Limb (tissue), 2 donors: ENCODE data around the gene SLC51B.
"Not testable (repeated sequence)": the region's sequence is repeated elsewhere in the genome, so short reads cannot be mapped to it uniquely, and the experiment has no call there.

Experiments used
- DNase-seq, 2 donors: peaks; one replicate each; pipeline ENCODE4 v3.0.0-alpha.2; 2016; ENCODE audit errors: extremely low spot score in 2 of 2

Gene SLC51B

DNA sequence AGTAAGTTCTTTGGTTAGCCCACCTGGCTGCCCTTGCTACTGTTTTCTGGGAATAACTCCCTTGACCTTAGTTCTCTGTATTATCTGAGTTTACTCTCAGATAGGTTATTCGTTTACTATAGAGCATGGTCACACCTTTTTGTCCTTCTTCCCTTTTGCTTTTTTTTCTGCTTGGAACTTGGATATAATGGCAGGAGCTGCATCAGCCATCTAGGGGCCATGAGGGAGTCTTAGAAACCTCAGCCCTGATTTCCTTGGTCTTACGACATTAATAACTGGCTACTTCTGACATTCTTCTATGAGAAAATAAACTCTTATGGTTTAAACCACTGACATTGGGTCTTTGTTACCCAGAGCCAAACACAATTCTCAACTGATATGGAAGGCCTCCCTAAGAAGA is 3.4 kb upstream of the SLC51B start:
- DNase-seq = no peak

DNA sequence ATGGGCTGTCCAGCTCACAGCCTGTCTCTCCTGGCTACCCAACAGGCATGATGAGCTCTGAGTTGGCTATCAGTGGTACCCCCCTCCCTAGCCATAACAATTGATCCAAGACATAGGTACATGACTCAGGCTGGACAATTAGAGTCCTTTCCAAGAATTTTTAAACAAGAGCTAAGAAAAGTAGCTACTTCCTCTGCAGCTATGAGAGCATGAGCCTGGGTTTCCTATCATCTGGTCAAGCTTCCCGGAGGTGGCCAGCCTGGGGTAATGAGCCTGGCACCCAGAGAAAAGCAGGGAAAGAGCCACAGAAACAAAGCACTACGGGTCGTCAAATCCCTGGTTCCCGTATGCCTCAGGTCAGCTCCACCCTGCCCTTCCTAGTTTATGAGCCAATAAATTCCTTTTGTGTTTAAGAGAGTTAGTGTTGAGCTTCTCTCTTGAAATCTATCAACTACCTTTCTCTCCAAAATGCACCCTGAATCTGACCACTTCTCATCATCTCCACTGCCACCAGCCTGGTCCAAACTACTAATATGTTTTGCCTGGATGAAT is 2.3 kb upstream of the SLC51B start:
- no peak for DNase-seq

DNA sequence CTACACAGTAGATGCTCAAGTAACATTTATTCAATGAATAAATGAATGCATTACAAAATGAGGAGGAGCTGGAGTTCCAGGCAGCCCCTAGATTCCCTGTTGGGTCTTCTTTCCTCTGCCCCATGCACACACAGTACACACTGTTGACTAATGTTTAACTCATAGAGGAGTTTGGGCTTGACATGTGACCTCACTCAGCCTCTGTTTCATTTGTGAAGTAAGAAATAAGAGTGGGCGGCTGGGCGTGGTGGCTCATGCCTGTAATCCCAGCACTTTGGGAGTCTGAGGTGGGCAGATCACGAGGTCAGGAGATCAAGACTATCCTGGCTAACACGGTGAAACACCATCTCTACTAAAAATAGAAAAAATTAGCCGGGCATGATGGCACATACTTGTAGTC is 969 bp upstream of the SLC51B start:
- DNase-seq = not testable (repeated sequence)

DNA sequence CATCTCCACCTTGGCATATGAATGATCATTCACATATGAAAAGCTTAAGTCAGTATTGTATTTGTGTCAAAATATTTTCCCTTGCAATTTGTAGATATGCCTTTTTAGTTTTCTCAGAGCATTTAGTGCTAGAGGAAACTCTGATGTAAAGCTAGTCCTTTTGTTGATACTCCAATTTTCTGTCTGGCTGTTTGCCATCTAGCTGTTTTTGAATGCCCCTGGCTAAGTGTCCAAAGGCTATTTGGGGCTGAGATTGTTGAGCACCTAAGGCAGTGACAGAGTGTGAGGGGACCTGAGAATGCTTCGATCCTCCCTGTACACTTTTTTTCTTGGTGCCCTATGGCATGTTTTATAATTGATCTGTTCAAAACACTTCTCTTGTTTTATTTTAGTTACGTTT is 3.1 kb downstream of the SLC51B start:
- no peak for DNase-seq

DNA sequence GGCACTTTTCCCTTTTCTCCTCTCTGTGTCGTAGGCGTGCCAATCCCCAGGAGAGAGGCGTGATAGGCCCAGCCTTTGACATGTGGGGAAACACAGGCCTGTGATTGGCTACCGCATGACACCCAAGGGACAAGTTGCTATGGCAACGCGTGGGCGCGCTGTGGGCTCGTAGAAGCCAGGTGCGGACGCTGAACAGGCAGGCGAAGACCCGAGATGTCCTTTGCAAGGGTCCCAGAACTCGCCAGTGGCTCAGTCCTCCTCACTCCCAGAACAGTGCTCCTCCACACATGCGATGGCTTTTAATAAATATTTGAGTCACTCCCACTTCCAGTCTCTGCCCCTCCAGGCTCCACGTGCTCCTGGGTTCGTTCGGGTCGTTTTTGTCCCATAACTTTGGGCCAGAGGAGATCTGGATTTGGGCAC is 4.2 kb downstream of the SLC51B start:
- DNase-seq = peak; percentile 79 to 93

DNA sequence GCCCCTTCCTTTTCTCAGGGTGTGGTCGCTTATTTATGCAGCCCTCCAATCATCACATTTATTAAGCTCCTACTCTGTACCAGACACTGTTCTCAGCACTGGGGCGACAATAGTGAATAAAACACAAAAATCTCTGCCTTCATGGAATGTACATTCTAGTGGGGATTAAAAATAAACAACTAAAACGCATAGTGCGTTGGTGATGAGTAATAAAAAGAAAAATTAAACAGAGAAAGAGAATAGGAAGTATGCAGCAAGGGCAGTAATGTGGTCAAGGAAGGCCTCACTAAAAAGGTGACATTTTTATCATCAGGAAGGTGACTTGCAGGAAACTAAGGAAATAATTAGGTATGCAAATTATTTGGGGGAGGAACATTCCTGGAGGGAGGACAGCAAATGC is 5.1 kb downstream of the SLC51B start:
- no peak for DNase-seq

DNA sequence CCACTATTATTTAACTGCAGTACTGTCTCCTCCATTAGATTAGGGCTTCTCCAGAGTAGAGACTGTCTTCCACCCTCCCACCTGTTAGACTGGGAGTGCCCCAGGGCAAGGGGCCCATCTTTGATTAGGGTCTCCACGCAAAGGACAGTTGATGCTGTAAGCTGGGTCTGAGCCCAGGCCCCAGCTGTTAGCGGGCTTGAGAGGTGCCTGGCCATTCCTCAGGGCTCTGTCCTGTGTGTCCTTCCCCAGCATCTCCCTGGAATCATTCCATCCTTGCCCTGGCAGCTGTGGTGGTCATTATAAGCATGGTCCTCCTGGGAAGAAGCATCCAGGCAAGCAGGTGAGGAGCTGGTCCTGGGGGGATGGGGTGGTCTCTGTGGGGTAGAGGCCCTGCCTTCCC is 6.1 kb downstream of the SLC51B start:
- DNase-seq = no peak

DNA sequence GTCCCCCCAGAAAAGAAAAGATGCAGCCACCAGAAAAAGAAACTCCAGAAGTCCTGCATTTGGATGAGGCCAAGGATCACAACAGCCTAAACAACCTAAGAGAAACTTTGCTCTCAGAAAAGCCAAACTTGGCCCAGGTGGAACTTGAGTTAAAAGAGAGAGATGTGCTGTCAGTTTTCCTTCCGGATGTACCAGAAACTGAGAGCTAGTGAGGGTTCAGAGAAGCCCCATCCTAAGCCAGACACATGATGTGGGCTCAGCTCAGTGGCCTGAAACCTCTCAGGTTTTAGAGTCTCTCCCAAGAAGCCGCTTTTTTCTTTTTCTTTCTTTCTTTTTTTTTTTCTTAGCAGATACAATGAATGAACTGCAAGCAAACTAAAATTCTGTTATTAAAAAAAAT is 7.8 kb downstream of the SLC51B start:
- no peak for DNase-seq

DNA sequence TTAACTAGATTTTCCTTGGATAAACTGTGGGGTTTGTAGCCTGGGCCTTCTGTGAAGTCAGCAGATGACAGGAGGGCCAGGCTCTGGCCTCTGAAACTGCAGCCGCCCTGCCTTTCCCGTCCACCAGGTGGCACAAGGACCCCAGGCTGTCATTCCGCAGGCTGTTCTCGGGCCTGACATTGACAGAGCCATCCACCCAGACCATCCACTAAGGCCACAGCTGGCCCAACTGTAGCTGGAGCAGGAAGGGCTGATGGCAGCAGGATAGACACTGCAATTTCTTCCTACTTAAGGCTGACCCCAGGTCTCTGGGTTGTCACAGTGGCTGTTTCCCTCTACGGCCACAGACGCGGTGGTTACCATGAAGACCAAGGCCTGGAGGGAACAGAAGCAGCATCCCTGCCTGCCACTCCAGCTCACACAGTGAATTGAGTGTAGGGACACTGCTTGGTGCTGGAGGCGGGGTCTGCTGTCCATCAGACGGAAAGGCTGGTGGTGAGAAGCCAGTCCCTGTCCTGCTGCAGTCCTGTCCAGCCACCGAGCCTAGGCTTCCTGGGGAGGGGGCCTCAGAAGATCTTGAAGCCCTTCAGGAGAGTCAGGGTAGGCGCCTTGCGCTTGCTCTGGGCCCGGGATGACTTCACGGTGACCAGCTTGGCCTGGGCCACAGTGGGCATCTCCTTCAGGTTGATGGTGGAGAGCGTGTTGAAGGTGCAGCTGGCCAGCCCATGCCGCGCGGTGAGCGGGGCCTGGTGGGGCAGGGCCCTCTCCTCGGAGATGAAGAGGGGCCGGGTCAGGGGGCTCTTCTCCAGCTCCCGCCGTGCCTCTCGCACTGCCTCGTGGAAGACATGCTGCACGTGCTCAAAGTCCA is 9.4 kb downstream of the SLC51B start:
- peak; percentile 63 to 87 for DNase-seq

DNA sequence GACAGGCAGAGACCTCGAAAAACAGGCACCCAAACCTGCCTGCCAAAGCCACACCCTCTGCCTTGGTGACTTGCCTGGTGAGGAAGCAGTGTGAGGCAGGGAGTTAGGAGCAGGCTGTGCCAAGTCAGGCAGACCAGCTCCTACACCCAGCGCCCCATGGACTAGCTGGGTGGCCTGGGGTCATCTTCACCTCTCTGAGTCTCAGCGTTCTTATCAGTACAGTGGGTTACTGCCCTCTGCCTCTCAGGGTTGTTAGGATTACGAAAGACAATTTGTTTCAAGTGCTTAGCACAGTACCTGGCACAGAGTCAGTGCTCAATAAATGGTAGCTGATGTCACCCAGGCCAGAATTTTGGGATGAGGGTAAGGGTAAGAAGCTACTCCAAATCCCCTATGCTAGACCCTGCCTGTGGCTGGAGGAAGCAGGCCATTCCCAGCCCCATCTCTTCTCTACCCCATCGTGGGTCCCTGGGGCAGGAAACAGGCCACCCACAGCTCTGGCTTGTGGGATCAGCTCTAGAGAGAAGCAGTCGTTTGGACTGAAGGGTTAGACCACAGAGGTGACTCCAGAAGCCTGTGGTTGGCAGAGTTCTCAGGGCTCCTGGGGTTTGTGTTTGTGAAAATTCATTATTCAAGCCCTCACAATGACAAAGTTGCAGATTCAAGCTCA is 10.1 kb downstream of the SLC51B start:
- DNase-seq = no peak

DNA sequence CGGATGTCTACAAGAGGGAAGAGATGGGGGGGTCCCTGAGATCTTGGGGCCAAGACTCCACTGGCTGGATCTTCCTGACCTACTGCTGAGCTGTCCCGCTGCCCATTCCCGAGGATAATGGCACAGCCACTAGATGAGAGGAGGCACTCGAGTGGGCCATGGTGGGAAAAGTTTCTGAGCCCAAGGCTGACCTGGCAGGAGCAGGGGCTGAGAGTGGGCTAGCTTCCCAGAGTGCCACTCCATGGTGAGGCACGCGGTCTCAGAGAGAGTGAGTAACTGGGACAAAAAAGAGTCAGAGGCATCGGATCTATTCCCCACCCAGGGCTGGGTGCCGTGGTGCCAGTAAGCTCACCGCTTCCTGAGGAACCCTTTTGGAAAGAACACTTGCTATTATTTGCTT is 10.9 kb downstream of the SLC51B start:
- no peak for DNase-seq

DNA sequence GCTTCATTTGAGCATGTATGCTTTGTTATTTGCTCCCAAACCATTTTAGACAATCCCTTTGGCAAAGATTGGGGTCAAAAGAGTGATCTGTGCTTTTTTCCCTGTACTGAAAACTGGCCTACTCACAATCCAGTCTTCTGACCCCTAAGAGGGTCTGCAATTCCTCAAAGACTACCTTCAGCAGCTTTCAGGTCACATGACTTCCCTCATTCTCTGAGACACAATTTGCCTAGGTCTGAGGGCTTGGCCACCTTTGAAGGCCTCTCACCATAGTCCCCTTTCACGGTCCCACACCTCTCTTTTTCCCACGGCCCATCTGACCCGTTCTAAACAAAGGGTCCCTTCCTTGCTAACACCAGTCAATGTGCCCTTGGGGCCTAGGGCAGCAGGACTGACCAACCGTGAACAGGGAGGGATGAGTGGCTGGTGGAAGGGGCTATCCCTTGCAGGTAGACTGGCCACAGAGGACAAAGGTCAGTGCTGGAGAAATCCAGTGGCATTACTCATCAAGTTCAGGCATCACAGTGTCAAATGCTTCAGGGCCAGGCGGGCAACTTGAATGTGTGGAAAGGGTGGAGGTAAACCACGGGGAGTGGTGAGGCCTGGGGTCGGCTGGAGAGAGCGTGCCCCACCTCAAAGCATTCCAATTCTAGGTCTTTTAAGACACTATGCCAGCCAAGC is 11.8 kb downstream of the SLC51B start:
- no peak for DNase-seq

DNA sequence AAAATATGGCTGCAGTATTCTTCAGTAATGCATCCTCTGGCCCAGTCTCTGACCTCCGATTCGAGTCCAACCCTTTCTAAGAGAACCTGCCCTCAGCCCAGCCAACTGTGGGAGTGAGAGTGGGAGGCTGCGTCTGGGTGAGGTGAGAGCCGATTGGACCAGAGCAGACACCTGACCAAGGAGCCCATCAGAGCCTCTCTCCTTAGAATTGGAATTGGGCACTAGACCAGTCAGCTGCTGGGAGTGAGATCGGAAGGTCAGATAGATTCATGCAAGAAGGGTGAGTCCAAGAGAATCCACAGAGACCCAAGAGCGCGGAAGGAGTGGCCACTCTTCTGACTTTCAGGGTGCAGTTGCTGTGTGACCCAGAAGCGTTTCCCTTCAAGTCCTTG is 12.4 kb downstream of the SLC51B start:
- no peak for DNase-seq

DNA sequence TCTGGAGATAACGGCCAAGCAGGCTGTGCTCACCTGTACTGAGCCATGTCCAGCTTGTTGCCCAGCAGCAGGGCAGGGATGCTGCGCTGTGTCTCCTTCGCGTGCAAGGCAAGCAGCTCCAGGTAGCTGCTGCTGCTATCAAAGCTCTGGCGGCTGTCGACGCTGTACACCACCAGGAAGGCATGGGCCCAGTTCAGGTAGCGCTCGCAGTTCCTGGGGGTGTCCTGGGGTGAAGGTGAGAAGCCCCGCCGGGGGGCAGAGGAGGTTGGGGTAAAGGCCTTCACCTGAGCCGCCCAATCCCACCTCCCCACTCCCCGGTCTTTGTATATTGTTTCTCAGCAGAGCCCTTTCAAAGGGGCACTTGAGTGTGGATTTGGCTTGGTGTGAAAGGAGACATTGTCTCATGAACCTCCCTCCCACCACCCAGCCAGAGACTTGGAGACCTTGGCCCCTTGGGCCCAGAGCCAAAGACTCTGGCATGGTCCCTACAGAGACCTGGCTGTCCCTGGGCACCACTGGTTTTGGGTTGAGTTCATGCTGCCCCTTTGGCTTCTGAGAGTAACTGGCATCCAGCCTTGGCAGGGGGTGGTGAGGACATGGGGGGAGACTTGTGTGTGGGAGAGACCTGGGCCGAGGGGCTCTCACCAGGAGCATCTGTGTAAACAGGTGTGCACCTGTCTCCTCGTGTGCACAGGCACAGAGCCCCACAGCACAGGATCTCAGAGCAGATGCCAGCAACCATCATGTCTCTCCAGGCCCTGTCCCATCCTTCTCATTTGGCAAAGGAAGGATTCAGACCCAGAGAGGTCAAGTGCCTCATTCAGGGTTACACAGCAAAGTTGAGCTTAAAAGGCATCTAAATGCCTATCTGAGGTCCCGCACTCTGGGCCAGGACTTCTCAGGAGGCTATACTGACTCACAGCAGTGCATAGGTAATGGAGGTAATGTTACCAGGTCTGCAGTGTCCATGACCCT is 13.5 kb downstream of the SLC51B start:
- no peak for DNase-seq

DNA sequence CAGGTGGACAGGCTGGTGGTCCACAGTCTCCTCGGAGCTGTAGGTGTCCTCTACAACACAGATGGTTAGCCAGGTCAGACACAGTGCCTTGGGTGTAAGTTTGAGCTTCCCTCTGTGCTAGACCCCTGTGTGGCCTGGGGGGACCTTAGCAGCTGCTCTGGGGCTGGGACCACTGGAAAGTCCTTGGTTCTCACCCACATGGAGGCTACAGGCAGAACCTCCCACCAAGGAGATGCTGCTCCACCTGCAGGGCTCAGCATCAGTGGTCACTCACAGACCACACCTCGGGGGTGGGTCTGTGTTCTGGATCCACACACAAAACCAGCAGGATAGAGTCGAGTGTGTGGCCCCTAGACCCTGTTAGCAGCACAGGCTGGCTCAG is 14.2 kb downstream of the SLC51B start:
- no peak for DNase-seq

DNA sequence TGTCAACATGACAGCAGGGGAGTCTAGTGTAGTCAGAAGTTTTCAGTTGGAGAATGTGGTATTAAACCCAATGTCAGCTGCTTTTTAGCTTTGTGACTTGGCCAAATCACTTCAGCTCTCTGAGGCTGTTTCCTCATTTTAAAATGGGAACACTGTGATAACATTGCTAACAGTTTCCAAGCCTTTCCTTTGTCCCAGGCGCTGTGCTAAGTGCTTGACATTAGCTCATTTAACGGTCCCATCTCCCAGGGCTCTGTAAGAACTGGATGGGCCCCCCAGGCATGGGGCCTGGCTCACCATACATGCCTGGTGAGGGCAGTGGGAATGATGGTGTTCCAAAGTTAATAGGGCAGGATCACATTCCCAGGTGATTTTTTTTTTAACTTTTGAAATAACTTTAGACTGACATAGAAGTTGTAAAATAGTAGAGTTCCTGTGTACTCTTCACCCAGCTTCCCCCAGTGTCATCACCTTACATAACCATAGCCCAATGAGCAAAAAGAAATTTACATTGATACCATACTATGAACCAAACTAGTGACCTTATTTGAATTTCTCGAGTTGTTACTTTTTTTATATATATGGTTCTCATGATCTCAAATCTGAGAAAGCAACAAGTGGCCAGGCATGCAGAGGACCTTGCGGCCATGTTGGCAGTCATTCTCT is 14.9 kb downstream of the SLC51B start:
- DNase-seq = no peak

DNA sequence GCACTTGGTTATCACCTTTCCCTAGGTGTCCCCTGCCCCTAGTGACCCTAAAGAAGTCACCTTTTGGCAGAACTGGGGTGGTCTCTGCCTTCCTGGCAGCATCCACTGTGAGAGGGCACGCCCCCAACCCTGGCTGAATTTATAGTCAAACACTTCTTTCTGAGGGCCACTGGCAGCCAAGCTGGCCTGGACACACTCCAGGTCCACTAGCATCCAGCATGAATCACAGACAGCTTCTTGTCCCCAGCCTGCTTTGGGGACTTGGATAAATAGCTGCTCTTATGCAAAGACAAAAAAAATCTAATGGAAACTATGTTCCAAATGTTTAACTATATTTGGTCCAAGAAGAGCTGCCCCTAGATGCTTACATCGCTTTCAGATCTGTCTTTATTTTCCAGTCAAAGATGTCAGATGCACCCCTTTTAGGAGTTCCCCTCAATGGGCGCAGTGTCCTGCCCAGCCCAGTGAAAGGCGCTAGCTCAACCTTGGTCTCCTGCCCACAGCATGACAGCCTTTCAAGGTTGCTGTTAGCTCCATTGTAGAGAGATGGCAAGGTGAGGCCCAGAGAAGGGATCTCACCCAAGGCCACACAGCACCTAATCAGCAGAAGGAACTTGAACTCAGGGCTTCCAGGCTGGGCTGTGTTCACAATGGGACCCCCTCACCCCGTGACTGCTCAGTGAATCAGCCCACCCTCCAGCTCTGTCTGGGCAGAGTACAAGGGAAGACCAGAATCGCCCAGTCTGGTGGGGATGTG is 15.6 kb downstream of the SLC51B start:
- DNase-seq = no peak

DNA sequence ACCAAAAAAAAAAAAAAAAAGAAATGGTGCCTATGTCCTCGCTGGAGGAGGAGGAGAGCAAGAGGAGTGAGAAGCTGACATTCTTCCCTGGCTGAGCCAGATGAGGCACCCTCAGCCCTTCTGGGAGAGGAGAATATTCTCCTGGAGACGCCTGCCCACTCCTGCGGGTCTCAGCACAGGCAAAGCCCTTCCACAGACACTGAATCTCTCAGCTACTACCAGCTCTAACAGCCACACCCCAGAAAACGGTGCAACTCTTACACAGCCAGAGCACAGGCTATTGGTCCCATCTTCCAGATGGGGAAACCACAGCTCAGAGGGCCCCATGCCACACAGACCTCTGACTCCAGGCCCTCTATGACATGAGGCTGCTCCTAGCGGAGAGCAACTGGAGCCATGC is 16.9 kb downstream of the SLC51B start:
- no peak for DNase-seq

DNA sequence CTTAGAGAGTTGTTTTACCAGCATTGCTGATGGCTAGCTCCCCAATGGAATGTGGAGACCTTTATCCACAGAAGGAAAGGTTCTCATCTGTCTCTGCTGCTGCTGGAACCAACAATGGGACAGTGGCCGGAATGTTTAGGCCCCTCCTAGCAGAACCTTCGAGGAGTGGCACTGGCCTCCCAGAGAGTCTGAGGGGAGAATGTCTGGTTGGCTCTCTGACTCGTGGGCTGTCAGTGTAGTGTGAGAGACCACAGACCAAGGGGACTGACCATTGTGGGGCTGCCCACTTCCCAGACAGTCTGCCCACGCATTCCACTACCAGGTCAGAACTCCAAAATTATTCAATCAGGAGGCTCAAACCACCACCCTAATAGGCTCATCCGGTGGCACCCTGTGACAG is 17.5 kb downstream of the SLC51B start:
- no peak for DNase-seq
